Posterior cingulate gyrus (tissue), 11 donors: Measurements from ENCODE around the gene ZDHHC8.
"Not testable (repeated sequence)": the region's sequence is repeated elsewhere in the genome, so short reads cannot be mapped to it uniquely, and the experiment has no call there.

Experiments
- DNase-seq, 10 donors: peaks; one replicate each; pipeline versions ENCODE4 v3.0.0 to v3.0.0-alpha.2; 2020 to 2021; ENCODE audit warnings: mixed read lengths in 3 of 10
- intact Hi-C: fragments of 100-400 bp; cut with DNase I; formaldehyde crosslinking; loops from one replicate; pipeline ENCODE4 v1.15.1; 2023

The ZDHHC8 gene

DNA sequence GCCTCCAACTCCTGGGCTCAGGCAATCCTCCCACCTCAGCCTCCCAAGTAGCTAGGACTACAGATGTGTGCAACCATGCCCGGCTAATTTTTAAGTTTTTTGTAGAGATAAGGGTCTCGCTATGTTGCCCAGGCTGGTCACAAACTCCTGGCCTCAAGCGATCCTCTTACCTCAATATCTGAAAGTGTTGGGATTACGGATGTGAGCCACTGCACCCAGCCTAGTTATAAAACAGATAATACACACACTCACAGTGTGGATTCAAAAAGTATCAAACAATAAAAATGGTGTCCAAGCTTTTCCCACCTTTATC lies 19.6 kb downstream of the ZDHHC8 start:
- no peak for DNase-seq
- intact Hi-C loops: no loop called here

DNA sequence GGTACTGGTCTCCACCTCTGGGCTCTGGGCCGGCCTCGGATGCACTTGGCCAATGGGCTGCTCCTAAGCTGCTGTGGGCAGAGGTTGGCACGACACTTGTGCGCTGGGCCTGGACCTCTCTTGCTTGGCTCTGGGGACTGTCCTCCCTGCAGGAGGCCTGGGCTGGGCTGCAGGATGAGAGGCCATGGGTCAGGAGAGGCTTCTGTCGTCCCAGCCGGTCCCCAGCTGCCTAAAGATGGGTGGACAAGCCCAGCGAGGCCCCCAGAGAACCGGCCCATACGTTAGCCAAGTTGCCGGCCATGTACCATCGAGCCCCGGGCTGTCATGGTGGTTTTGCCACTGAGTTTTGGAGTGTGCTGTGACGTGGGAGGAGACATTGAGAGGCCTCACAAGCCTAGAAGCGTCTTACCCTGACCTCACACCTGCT lies 20.9 kb downstream of the ZDHHC8 start:
- no peak for DNase-seq
- intact Hi-C loops: no loop called here

DNA sequence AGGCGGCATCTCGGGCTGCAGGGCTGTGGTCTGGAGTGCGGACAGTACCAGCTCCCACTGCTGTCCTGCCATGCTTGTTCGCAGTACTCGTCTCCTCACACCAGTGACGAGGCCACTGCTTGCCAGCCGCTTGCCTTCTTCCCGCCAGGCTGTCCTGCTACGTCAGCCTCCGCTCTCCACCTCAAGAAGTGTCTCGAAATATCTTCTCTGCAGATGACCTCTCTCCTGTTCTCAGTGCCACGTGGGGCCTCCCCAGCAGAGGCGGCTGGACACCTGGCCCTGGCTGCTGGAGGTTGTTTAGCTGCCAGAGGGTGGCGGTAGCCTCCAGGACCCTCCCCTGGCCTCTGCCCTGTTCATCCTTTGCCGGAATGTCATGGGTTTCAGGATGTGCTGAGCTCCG lies 22.3 kb downstream of the ZDHHC8 start:
- intact Hi-C loops: no loop called here
- DNase-seq: no peak

DNA sequence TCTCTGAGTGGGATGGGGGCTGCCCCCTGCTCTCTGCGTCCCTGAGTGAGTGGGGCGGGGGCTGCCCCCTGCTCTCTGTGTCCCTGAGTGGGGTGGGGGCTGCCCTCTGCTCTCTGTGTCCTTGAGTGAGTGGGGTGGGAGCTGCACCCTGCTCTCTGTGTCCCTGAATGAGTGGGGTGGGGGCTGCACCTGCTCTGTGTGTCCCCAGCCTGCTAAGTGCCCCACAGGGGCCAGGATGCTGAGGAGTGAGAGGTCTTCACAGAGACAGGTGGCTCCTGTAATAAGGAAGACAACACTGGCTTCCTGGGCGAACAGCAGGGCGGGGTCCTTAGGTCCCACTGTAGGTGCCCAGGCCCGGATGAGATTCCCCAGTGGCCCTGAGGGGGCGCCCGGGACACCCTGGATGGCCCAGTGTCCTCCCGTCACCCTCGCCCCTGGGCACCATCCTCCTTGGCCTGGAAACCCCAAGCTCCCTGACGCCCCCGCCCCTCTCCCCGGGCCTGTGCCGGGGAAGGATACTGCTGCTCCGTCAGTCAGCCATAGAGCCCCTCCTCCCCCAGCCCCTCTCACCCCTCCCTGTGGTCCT lies 23.1 kb downstream of the ZDHHC8 start:
- DNase-seq: no peak
- intact Hi-C loops: no loop called here

DNA sequence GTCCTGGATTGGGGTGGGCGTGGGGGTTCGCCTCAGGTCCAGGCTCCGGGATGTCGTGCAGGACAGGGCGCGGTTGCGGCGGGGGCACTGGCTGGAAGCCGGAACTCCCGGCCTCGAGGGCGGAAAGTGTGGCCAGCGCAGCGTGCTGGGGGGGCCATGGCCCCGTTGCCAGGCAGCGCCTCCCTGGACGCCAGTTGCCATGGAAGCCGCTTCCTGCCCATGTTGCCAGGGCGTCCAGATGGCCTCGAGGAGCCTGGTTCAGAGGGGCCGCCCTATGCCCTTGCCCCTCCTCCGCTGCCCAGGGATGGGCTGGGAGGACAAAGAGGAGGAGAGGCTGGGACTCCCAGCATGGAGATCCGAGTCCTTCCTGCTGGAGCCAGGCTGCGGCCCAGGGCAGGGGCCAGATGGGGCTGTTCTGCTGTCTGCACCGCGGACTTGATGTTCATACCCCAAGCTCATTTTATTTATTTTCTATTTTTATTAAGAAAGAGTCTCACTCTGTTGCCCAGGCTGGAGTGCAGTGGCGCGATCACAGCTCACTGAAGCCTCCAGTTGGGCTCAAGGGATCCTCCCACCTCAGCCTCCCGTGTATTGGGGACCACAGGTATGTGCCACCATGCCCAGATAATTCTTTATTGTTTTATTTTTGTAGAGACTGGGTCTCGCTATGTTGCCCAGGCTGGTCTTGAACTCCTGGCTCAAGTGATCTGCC lies 23.9 kb downstream of the ZDHHC8 start:
- peak; percentile 50 to 96 (median 74) for DNase-seq
- intact Hi-C loops: loop anchor here (2.0 kb wide), 1 partner anchor 113 kb away; the partner anchor contains the start of gene RTN4R

DNA sequence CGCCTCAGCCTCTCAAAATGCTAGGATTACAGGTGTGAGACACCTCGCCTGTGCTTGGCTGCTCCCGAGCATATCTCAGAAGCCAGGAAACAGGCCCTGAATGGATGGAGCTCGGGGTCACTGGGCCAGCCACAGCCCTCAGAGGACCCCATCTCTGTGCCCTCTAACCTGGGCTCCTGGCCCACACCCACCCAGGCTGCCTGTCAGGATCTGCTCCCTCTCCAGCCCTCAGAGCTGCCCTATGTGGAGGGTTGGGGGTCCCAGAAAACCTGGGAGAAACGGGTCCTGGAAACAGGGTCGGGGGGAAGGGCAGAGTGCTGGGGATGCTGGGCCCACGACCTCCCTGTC lies 24.4 kb downstream of the ZDHHC8 start:
- intact Hi-C loops: loop anchor here (2.0 kb wide), 1 partner anchor 113 kb away; the partner anchor contains the start of gene RTN4R
- no peak for DNase-seq

DNA sequence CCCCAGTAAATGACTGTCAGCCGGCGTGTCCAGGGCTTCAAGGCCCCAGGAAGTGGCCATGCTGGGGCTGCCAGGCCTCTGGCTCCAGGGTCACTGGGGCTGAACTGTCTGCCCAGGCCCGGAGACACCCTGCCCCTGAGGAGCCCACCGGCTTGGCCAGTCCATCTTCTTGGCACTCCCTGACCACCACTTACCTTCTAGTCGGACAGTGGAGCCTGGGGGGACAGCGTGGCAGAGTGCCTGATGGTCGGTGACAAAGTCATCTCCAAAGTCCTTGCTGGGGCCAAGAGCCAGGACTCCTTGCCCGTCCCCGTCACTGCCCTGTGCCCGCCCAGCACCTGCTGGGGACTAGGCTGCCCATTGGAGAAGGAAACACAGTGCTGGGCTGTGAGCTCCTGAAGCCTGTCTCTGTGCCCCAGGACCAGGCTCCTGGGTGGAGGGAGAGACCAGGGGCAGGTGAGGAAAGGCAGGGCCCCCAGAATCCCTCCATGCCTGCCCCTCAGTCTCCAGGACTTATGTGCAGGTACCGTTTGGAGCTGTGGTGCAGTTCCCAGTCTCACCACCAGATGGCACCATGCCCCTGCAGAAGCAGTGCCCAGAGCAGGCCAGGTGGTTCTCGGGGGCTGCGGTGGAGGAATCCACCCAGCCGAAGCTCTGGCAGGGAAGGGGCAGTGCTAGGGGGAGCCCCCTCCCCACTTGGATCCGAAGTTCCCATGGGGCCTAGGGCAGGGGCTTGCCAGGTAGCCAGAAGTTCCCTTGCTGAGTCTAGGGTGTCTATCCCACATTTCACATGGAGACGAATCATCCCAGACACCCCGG lies 25.2 kb downstream of the ZDHHC8 start:
- intact Hi-C loops: loop anchor here (1.0 to 2.0 kb wide), 2 partner anchors 112 to 128 kb away; partner anchors contain the start of gene RTN4R
- peak; percentile 78 to 99 (median 94) for DNase-seq

DNA sequence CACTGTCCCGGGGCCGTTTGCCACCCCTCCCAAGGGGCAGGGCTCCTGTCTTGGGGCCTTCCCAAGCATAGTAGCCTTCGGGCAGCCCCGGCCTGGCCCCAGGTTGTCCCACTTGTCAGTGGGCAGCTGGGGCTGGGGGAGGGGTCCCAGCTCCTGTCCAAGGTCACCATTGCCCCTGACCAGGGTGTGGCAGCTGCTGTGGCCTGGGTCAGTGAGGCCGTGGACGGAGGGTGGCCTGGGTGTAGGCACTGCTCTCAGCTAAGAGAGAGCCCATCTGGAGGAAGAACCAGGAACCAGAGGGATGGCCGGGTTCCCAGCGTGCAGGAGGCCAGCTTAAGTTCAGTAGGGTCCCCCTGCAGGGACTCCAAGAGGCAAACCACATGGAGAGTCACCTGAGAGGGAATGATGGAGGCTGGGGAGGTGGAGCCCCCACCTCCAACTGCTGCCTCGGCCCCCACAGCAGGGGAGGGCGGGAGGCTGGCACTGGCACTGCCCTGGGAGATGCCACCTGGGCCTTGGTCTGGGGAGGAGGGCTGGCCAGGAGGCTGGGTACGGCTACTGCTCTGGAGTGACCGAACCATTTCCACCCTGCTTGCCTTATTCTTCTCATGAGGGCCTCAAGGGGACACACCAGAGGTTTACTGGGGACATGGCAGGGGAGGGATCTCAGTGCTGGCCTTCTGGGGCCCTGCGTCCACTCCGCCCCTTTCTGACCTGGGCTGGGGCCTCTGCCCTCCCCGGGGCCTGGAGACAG lies 26.0 kb downstream of the ZDHHC8 start:
- DNase-seq: no peak
- intact Hi-C loops: loop anchor here (1.0 to 2.0 kb wide), 2 partner anchors 111 to 128 kb away; partner anchors contain the start of gene RTN4R

DNA sequence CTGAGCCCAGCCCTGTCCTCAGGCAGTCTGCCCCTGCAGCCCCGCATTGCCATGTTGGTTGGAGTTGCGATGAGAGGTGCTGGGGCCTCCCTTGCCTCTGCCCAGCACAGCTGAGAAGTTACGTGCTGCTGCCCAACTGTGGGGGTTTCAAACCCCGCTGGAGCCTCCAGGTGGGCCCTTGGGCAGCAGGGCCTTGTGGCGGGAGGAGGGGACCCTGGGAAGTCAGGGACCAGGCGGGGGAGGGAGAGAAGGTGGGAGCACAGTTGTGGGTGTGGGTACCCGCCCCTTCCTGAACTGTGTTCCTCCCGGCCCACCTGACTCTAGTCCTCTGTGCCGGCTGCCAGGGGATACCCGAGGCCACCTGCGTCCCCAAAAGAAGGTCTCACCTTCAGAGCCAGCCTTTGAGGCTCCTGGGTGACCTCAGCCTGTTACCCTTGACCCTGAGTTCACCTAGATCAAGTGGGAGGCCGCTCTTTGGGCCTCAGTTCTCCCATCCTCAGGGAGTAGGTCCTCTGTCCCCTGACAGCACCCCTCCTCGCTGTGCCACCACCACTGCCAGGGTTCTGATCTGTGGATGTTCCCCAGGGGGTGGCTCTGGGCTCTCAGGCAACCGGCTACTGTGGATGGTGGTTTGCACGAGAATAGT lies 26.9 kb downstream of the ZDHHC8 start:
- intact Hi-C loops: no loop called here

DNA sequence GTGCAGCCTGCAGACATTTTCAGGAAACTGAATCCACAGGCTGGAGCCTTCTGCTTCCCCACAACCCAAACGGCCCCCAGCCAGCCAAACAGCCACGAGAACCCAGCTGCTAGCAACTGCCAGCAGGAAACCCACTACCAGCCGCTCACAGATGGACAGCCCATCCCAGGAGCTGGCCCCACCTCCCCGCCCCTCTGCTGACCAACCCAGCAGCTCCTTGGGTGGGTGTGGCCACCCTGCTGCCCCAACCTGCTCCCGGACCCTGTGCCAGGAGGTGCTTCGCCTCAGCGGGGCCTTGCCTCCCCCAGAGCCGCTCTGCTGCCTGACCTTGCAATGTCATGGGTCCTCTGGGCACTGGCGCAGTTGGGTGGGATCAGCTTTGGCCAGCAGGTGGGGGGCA lies 27.5 kb downstream of the ZDHHC8 start:
- intact Hi-C loops: no loop called here

More for the DNA sequence above, 26.9 kb downstream of the ZDHHC8 start:
- DNase-seq: no peak

DNA sequence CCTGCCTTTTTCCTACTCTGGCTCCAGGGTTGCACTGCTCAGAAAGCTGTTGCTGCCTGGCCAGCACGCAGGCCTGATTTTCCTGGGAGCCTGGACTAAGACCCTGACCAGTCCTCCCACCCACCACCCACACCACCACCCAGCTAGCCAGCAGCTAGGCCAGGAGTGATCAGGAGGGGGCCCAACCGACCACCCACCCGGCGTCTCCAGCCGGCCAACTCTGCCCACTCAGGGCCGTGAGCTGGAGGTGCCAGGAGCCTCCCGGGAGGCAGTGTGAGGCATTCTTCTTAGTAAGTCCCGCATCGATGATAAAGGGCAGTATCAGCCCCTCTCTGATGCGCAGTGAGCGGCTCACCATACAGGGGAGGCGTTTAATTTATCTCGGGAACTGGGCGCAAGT lies 27.9 kb downstream of the ZDHHC8 start:
- intact Hi-C loops, DNase-seq: not testable (repeated sequence)

More for the DNA sequence above, 27.5 kb downstream of the ZDHHC8 start:
- DNase-seq: no peak

DNA sequence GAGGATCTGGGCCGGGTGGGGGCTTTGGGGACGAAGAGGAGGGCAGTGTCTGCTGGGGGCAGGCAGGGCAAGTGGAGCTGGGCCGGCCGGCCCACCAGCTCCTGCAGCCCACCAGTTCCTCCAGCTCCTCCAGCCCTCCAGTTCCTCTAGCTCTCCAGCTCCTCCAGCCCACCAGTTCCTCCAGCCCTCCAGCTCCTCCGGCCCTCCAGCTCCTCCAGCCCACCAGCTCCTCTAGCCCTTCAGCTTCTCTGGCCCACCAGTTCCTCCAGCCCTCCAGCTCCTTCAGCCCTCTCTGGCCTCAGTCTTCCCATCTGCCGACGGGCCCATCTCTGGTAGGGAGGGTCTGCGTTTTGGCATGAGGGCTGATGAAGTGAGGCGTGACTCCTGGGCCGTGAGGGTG lies 28.4 kb downstream of the ZDHHC8 start:
- no peak for DNase-seq
- intact Hi-C loops: no loop called here

DNA sequence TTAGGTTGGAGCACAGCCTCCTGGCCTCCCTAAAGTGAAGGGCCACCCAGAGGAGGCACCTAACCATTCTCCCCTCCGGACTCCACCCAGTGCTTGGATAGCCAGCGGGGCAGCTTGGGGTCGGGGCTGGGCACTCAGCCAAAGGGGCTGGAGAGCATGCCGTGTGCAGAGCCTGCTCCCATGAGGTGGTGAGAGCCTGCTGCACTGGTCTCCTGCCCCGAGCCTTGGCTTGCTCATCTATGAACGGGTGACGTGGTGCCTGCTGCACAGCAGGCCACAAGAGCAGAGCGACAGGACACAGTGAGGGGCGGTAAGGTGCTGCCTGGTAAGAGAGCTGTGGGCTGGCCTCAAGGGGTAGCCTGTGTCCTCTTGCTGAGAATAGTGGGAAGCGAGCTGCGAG lies 33.3 kb downstream of the ZDHHC8 start:
- intact Hi-C loops: no loop called here
- DNase-seq: no peak

DNA sequence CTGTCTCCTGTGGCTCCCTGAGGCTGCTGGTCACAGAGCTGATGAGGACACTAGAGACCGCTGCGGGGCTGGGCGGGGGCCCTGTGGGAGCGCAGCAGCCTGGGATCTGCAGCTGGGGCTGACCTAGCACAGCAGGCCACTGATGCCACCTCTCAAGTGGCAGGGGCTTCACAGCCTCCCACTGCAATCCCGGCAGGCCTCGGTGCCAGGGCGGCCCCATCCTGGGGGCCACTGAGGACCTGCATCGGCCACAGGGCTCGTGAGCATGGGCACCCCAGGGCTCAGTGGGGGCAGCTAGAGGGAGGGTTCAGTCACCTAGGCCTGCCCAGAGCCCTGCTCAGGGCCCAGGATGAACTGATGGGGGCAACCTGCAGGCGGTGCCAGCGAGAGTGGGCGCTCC lies 33.8 kb downstream of the ZDHHC8 start:
- intact Hi-C loops: no loop called here
- no peak for DNase-seq

DNA sequence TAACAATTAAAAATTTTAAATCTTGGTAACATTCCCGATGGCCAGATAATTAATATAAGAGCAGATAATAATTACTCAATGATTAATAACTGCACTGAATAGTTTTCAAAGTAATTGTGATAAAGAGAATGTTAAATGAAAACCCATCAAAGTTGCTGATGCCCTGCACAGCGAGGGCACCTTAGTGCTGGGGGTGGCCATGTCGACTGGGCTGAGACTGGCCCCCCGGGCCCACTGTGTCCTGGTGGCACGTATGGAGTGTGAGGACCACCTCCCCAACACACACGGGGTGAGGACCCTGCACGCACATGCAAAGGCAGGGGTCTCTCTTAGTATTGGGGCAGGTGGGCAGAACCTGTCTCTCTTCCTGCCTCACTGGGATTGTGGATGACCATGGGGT lies 34.3 kb downstream of the ZDHHC8 start:
- DNase-seq: no peak
- intact Hi-C loops: no loop called here

DNA sequence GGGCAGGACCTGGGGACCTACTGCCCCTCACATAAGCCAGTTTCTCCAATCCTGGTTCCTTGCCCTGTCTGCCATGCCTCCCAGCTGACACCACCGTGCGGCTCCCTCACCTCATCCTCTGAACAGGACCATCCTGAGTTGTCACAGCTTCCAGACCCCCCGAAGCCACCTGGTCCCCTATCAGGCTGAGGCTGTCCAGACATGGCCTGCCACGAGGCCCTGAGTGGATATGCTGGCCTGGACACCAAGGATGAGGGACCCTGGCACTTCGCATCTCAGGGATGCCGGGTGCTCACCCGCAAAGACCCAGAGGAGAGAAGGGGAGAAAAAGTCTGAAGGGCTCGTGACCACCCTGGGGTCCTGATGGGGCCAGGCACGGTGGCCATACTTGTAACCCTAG lies 35.1 kb downstream of the ZDHHC8 start:
- no peak for DNase-seq
- intact Hi-C loops: no loop called here

DNA sequence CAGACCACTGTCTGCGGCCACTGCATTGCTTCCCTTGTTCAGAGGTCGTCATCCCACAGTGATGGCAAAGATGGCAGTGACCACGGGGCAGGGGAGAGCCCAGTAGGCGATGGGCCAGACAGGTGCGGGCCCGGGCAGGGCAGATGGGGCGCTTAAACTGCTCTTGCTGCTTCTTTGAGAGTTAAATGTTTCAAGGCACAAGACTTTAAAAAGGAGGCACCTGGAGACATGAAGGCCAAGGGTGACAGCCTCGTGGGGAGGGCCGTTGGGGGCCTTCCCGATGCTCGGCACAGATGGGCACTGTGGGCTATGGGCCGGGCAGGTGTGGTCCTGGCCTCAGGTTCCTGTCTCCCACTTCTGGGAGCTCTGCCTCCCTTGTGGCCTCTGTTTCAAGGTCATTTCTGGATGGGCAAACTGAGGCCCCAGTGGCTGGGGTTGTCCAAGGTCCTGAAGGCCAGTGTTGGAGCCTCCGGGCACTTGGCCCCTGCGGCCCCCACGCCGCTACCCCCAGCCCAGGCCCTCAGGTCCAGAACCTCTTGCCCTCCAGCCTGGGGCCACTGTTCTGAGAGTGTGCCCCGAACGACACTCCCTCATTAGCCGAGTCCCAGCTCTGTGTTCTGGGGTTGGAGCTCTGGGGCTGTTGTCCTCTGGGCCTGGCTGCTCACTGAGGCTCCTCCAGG lies 36.2 kb downstream of the ZDHHC8 start:
- intact Hi-C loops: no loop called here
- no peak for DNase-seq

DNA sequence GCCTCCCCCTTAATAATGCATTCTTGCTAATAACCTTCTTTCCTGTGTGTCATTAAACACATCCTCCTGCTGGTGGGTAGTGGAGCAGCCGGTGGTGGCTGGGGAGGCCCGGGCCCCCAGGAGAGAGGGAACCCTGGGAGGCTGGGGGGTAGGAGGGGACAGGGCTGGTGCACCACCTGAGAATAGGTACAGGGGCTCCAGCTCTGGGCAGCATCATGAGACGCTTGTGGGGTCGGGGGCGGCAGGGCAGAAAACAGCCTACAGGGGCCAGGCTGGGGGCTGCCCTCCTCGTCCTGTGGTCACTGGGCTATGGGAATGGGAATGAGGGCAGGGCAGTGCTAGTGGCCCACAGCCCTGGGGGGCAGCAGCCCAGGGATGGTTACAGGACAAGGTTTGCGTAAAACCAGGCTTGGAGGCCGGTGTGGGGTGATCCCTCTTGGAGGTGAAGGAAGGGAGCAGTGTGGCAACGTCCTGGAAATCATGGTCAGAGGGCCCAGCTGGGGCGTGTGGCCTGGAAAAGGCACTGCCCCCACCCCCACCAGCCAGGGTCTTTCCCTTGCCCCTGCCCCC lies 37.7 kb downstream of the ZDHHC8 start:
- DNase-seq: no peak
- intact Hi-C loops: no loop called here

DNA sequence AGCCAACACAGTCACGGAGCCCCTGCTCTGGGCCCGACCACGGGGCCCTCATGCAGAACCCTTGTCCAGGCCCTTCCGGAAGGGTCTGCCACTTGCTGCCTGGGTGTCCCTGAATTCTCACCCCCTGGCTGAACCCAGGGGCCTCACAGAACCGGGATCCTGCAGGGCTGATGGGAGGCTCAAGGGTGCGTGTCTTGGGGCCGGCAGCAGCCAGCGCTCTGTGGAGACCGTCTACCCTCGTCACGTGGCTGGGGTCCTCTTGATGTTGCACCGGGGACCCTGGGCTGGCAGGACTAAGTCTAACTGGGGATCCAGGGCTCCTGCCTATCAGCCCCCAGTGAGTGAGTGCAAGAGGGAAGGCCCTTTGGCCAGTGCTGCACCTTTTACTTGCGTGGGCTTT lies 38.6 kb downstream of the ZDHHC8 start:
- intact Hi-C loops: no loop called here
- DNase-seq: no peak
